ENCODE data around the gene FAM200A.

The FAM200A gene

GRCh38 chr7:99543081-99543671 is 8.7 kb downstream of the FAM200A start:
- no peak for TF ChIP-seq CTCF (IDR thresholded peaks at IDR 0.05; ENCODE audit: borderline replicate concordance, insufficient read depth, low read depth, low read length)
- no peak overlapping the region for H3K4me3 ChIP-seq (ENCODE audit: low read depth, low read length)

GRCh38 chr7:99541212-99541611 is 10.7 kb downstream of the FAM200A start:
- TF ChIP-seq CTCF (IDR thresholded peaks at IDR 0.05; ENCODE audit: borderline replicate concordance, insufficient read depth, low read depth, low read length) = no peak
- no peak overlapping the region for H3K4me3 ChIP-seq (ENCODE audit: low read depth, low read length)

GRCh38 chr7:99540542-99540941 is 11.4 kb downstream of the FAM200A start:
- no peak overlapping the region for H3K4me3 ChIP-seq (ENCODE audit: low read depth, low read length)
- no peak for TF ChIP-seq CTCF (IDR thresholded peaks at IDR 0.05; ENCODE audit: borderline replicate concordance, insufficient read depth, low read depth, low read length)

- no peak for TF ChIP-seq CTCF (IDR thresholded peaks at IDR 0.05; ENCODE audit: borderline replicate concordance, insufficient read depth, low read depth, low read length)
These were observed 12.6 kb downstream of the FAM200A start for GRCh38 chr7:99539213-99539811.

GRCh38 chr7:99535667-99536066 is 16.2 kb downstream of the FAM200A start:
- H3K4me3 ChIP-seq (ENCODE audit: low read depth, low read length) = no peak overlapping the region
- TF ChIP-seq CTCF (IDR thresholded peaks at IDR 0.05; ENCODE audit: borderline replicate concordance, insufficient read depth, low read depth, low read length) = no peak

More at GRCh38 chr7:99539213-99539811, 12.6 kb downstream of the FAM200A start:
- H3K4me3 ChIP-seq (ENCODE audit: low read depth, low read length) = no peak overlapping the region

GRCh38 chr7:99531354-99531765 is 20.6 kb downstream of the FAM200A start:
- TF ChIP-seq CTCF (IDR thresholded peaks at IDR 0.05; ENCODE audit: borderline replicate concordance, insufficient read depth, low read depth, low read length) = no peak
- no peak overlapping the region for H3K4me3 ChIP-seq (ENCODE audit: low read depth, low read length)
